Measurements from ENCODE around the gene PLEKHG7.

Gene PLEKHG7

GRCh38 chr12:92673756-92674155, 29.0 kb upstream of the PLEKHG7 start:
- H3K4me3 ChIP-seq: no peak overlapping the region
- H3K36me3 ChIP-seq (ENCODE audit: insufficient read depth, low read length): no peaks in the 10 kb centered on the region
- no peaks in the 10 kb centered on the region for H3K9me3 ChIP-seq (ENCODE audit: low read depth, low read length)
- no peak overlapping the region for H3K27ac ChIP-seq
- no peak overlapping the region for H3K9ac ChIP-seq (ENCODE audit: insufficient read length)
- no peak for TF ChIP-seq EZH2 (IDR thresholded peaks at IDR 0.05)
- TF ChIP-seq POLR2AphosphoS5 (IDR thresholded peaks at IDR 0.05; ENCODE audit: borderline replicate concordance, low read depth, low read length): no peak
- no peak for TF ChIP-seq FOXP2 (optimal IDR thresholded peaks at IDR 0.05; ENCODE audit: control extremely low read depth, extremely low read length, insufficient read depth)
- no peak for DNase-seq (ENCODE audit: low read depth, low spot score)

GRCh38 chr12:92674500-92674899, 28.3 kb upstream of the PLEKHG7 start:
- Histone ChIP-seq H3K36me3 (ENCODE audit: insufficient read depth, low read length) (no peaks in the 10 kb centered on the region), H3K4me3 (no peak overlapping the region), H3K9me3 (ENCODE audit: low read depth, low read length) (no peaks in the 10 kb centered on the region), H3K27ac (no peak overlapping the region), H3K9ac (ENCODE audit: insufficient read length) (no peak overlapping the region)
- TF ChIP-seq POLR2AphosphoS5 (IDR thresholded peaks at IDR 0.05; ENCODE audit: borderline replicate concordance, low read depth, low read length) (no peak), EZH2 (IDR thresholded peaks at IDR 0.05) (no peak), FOXP2 (optimal IDR thresholded peaks at IDR 0.05; ENCODE audit: control extremely low read depth, extremely low read length, insufficient read depth) (no peak)
- DNase-seq (ENCODE audit: low read depth, low spot score): no peak

- H3K27ac ChIP-seq: no peak overlapping the region
- no peak for DNase-seq (ENCODE audit: low read depth, low spot score)
- TF ChIP-seq FOXP2 (optimal IDR thresholded peaks at IDR 0.05; ENCODE audit: control extremely low read depth, extremely low read length, insufficient read depth): no peak
- TF ChIP-seq POLR2AphosphoS5 (IDR thresholded peaks at IDR 0.05; ENCODE audit: borderline replicate concordance, low read depth, low read length): no peak
- no peak for TF ChIP-seq EZH2 (IDR thresholded peaks at IDR 0.05)
- H3K9ac ChIP-seq (ENCODE audit: insufficient read length): no peak overlapping the region
- no peak overlapping the region for H3K4me3 ChIP-seq
- H3K36me3 ChIP-seq (ENCODE audit: insufficient read depth, low read length): no peaks in the 10 kb centered on the region
- H3K9me3 ChIP-seq (ENCODE audit: low read depth, low read length): no peaks in the 10 kb centered on the region
Measured at GRCh38 chr12:92675092-92675865, 27.5 kb upstream of the PLEKHG7 start.

DNA sequence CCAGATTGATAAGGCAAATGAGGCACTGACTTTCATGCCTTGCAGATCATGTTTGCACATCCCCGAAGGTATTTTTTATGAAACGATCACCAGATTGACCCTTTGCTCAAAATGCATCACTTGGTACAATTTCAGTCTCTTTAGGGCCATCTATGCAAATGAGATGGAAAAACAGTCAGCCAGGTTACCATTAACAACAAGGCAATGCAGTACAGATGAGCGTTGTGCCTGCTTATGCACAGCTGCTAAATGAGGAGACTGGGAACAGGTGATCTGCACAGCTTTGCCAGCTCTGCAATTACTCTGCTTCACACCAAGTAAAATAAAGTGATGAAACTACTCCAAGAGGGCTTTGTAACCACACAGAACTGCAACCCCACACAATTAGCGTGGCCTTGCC, 26.1 kb upstream of the PLEKHG7 start:
- TF ChIP-seq FOXP2 (optimal IDR thresholded peaks at IDR 0.05; ENCODE audit: control extremely low read depth, extremely low read length, insufficient read depth): no peak
- no peak for TF ChIP-seq POLR2AphosphoS5 (IDR thresholded peaks at IDR 0.05; ENCODE audit: borderline replicate concordance, low read depth, low read length)
- TF ChIP-seq EZH2 (IDR thresholded peaks at IDR 0.05): no peak
- DNase-seq (ENCODE audit: low read depth, low spot score): no peak
- Histone ChIP-seq H3K27ac (no peak overlapping the region), H3K4me3 (no peak overlapping the region), H3K9ac (ENCODE audit: insufficient read length) (no peak overlapping the region), H3K9me3 (ENCODE audit: low read depth, low read length) (no peaks in the 10 kb centered on the region), H3K36me3 (ENCODE audit: insufficient read depth, low read length) (no peaks in the 10 kb centered on the region)

DNA sequence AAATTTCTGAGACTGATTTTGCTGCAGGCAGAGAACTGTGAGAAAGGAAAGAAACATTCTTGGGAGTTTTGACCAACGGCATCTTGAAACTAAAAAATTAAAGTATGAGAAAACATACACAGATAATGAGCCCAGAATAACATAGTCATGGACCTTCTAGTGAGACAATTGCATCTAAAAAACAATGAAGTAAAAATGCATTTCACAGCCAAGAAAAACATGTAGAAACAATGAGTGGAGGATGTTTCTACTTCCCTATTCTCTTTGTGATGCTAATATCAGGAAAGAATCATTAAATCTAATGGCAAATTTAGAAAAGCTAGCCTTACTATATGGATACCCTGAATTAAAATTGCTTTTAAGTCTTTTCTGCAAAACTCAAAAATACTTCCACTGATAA, 12.2 kb upstream of the PLEKHG7 start:
- no peak for DNase-seq (ENCODE audit: low read depth, low spot score)
- no peak overlapping the region for H3K9ac ChIP-seq (ENCODE audit: insufficient read length)
- no peak overlapping the region for H3K27ac ChIP-seq
- H3K4me3 ChIP-seq: no peak overlapping the region
- H3K9me3 ChIP-seq (ENCODE audit: low read depth, low read length): no peaks in the 10 kb centered on the region
- H3K36me3 ChIP-seq (ENCODE audit: insufficient read depth, low read length): no peaks in the 10 kb centered on the region
- no peak for TF ChIP-seq EZH2 (IDR thresholded peaks at IDR 0.05)

DNA sequence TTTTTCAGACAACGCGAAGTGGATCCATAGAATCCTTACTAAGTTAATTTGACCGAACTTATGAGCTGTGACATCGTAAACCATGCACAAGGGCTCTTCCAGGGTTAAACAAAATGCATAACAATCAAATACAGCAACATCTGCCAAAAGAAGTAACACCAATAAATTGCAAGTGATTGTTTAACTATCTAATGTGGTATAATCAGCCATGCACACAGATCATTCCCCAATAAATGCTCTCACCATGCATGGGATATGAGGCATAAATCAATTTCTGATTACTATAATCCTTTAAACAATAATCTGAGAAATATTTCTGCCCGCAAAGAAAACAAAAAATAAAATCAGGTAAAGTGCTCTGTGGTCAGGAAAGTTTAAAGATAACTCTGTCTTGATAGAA, 7.7 kb upstream of the PLEKHG7 start:
- H3K36me3 ChIP-seq (ENCODE audit: insufficient read depth, low read length): no peaks in the 10 kb centered on the region
- no peak overlapping the region for H3K27ac ChIP-seq
- no peak for DNase-seq (ENCODE audit: low read depth, low spot score)
- no peak overlapping the region for H3K4me3 ChIP-seq
- H3K9me3 ChIP-seq (ENCODE audit: low read depth, low read length): no peaks in the 10 kb centered on the region
- H3K9ac ChIP-seq (ENCODE audit: insufficient read length): no peak overlapping the region
- no peak for TF ChIP-seq POLR2AphosphoS5 (IDR thresholded peaks at IDR 0.05; ENCODE audit: borderline replicate concordance, low read depth, low read length)
- TF ChIP-seq EZH2 (IDR thresholded peaks at IDR 0.05): no peak
- no peak for TF ChIP-seq FOXP2 (optimal IDR thresholded peaks at IDR 0.05; ENCODE audit: control extremely low read depth, extremely low read length, insufficient read depth)

- no peak for DNase-seq (ENCODE audit: low read depth, low spot score)
- Histone ChIP-seq H3K27ac (no peak overlapping the region), H3K36me3 (ENCODE audit: insufficient read depth, low read length) (no peaks in the 10 kb centered on the region), H3K4me3 (no peak overlapping the region), H3K9me3 (ENCODE audit: low read depth, low read length) (no peaks in the 10 kb centered on the region), H3K9ac (ENCODE audit: insufficient read length) (no peak overlapping the region)
- no peak for TF ChIP-seq FOXP2 (optimal IDR thresholded peaks at IDR 0.05; ENCODE audit: control extremely low read depth, extremely low read length, insufficient read depth)
- no peak for TF ChIP-seq POLR2AphosphoS5 (IDR thresholded peaks at IDR 0.05; ENCODE audit: borderline replicate concordance, low read depth, low read length)
- TF ChIP-seq EZH2 (IDR thresholded peaks at IDR 0.05): no peak
Measured at GRCh38 chr12:92695577-92695976, 7.2 kb upstream of the PLEKHG7 start.

GRCh38 chr12:92696216-92696615, 6.6 kb upstream of the PLEKHG7 start:
- no peak overlapping the region for H3K4me3 ChIP-seq
- H3K9me3 ChIP-seq (ENCODE audit: low read depth, low read length): no peaks in the 10 kb centered on the region
- no peak for TF ChIP-seq FOXP2 (optimal IDR thresholded peaks at IDR 0.05; ENCODE audit: control extremely low read depth, extremely low read length, insufficient read depth)
- no peak for TF ChIP-seq EZH2 (IDR thresholded peaks at IDR 0.05)
- TF ChIP-seq POLR2AphosphoS5 (IDR thresholded peaks at IDR 0.05; ENCODE audit: borderline replicate concordance, low read depth, low read length): no peak
- no peak for DNase-seq (ENCODE audit: low read depth, low spot score)
- no peaks in the 10 kb centered on the region for H3K36me3 ChIP-seq (ENCODE audit: insufficient read depth, low read length)
- no peak overlapping the region for H3K27ac ChIP-seq
- no peak overlapping the region for H3K9ac ChIP-seq (ENCODE audit: insufficient read length)

GRCh38 chr12:92698474-92698873, 4.3 kb upstream of the PLEKHG7 start:
- H3K36me3 ChIP-seq (ENCODE audit: insufficient read depth, low read length): no peaks in the 10 kb centered on the region
- no peak overlapping the region for H3K4me3 ChIP-seq
- no peak overlapping the region for H3K27ac ChIP-seq
- TF ChIP-seq POLR2AphosphoS5 (IDR thresholded peaks at IDR 0.05; ENCODE audit: borderline replicate concordance, low read depth, low read length) (no peak), FOXP2 (optimal IDR thresholded peaks at IDR 0.05; ENCODE audit: control extremely low read depth, extremely low read length, insufficient read depth) (no peak), EZH2 (IDR thresholded peaks at IDR 0.05) (no peak)
- no peak for DNase-seq (ENCODE audit: low read depth, low spot score)
- H3K9ac ChIP-seq (ENCODE audit: insufficient read length): no peak overlapping the region
- H3K9me3 ChIP-seq (ENCODE audit: low read depth, low read length): no peaks in the 10 kb centered on the region
